ENCODE data around the gene USH2A. TPM values are rescaled to one million over a fixed set of nuclear protein-coding genes. Genes with fewer than 3 reads are reported as not detected.

Gene USH2A
- total RNA-seq, 4 donors from 2014 or later: under 0.01 TPM; not detected in 3

DNA sequence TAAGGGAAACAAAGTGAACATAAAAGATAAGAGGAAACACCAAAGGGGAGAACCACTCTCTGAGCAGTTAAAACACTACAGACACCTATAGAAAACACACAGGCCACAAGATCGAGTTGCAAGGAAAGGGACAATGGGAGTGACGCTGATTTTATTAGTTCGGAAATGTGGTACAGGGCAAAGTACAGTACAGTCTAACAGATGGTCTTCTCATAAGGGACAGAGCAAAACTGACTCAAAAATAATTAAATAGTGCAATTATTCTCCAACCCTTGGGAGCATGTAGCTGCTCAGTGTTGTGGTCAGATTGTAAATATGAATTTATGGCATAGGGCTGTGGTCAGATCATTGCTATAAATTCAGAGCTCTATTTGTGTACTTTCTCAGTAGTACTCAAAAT is 352.0 kb downstream of the USH2A start:
- in situ Hi-C loops (cut with MboI; ENCODE audit: low pct_ligation_motif_present in 1 of 4, low pct_unique_long_range_greater_than_20kb in 1 of 4, low sequenced_read_pairs in 3 of 4): no loop called here
- Histone ChIP-seq H3K4me3 (no peak overlapping the region), H3K36me3 (no peaks in the 10 kb centered on the region), H3K27ac (no peak overlapping the region), H3K4me1 (no peaks in the 10 kb centered on the region), H3K9me3 (no peaks in the 10 kb centered on the region), H3K27me3 (no peaks in the 10 kb centered on the region)
- WGBS, 2 donors (ENCODE audit: low coverage in 1 of 2): 36% methylated on average over 3 of the region's 3 CpGs; no CpG with 5 or more reads in 1 of the 2 donors
- TF ChIP-seq POLR2AphosphoS5 (IDR thresholded peaks at IDR 0.05) (no peak), EP300 (IDR thresholded peaks at IDR 0.05; ENCODE audit: low read depth) (no peak), POLR2A (IDR thresholded peaks at IDR 0.05) (no peak)
- TF ChIP-seq, protein P1, sequence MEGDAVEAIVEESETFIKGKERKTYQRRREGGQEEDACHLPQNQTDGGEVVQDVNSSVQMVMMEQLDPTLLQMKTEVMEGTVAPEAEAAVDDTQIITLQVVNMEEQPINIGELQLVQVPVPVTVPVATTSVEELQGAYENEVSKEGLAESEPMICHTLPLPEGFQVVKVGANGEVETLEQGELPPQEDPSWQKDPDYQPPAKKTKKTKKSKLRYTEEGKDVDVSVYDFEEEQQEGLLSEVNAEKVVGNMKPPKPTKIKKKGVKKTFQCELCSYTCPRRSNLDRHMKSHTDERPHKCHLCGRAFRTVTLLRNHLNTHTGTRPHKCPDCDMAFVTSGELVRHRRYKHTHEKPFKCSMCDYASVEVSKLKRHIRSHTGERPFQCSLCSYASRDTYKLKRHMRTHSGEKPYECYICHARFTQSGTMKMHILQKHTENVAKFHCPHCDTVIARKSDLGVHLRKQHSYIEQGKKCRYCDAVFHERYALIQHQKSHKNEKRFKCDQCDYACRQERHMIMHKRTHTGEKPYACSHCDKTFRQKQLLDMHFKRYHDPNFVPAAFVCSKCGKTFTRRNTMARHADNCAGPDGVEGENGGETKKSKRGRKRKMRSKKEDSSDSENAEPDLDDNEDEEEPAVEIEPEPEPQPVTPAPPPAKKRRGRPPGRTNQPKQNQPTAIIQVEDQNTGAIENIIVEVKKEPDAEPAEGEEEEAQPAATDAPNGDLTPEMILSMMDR (IDR thresholded peaks at IDR 0.05): no peak
- no peak for DNase-seq
- intact Hi-C loops (cut with DNase I; ENCODE audit: low total_unique reads): no loop called here

DNA sequence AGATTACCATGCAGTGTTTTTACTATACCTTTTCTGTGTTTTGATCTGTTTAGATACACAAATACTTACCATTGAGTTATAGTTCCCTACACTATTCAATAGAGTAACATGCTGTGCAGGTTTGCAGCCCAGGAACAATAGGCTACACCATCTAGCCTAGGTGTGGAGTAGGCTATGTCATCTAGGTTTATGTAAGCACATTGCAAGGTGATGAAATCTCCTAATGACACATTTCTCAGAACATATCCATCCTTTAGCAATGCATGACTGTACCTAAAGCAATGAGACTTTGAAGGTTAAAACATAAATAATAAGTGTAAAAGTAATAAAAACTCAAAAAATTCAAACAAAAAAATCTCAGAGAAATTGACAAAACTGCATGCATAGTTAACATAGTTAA is 358.6 kb downstream of the USH2A start:
- no peak overlapping the region for H3K4me3 ChIP-seq
- H3K9me3 ChIP-seq: no peaks in the 10 kb centered on the region
- H3K27me3 ChIP-seq: no peaks in the 10 kb centered on the region
- H3K36me3 ChIP-seq: no peaks in the 10 kb centered on the region
- no peaks in the 10 kb centered on the region for H3K4me1 ChIP-seq
- H3K27ac ChIP-seq: no peak overlapping the region
- intact Hi-C loops (cut with DNase I; ENCODE audit: low total_unique reads) (no loop called here), in situ Hi-C loops (cut with MboI; ENCODE audit: low pct_ligation_motif_present in 1 of 4, low pct_unique_long_range_greater_than_20kb in 1 of 4, low sequenced_read_pairs in 3 of 4) (no loop called here)
- no peak for DNase-seq
- TF ChIP-seq, protein P1 (IDR thresholded peaks at IDR 0.05): no peak
- no peak for TF ChIP-seq POLR2A (IDR thresholded peaks at IDR 0.05)

DNA sequence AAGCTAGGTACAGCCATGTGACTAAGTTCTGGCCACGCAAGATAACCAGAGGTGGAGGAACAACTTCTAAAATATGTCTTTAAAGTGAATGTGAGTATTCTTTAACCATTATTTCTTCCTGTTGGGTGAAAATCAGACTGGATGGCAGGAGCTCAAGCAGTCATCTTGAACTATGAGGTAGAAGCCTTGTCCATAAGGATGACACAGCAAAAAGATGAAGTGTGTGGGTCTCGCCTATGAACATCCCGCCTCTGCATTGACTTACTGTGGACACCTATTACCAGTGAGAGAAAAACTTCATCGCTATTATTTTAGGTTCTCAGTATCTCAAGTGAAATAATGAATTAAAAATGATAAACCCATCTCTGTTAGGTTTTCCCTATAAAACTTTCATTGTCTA is 365.3 kb downstream of the USH2A start:
- H3K36me3 ChIP-seq: no peaks in the 10 kb centered on the region

DNA sequence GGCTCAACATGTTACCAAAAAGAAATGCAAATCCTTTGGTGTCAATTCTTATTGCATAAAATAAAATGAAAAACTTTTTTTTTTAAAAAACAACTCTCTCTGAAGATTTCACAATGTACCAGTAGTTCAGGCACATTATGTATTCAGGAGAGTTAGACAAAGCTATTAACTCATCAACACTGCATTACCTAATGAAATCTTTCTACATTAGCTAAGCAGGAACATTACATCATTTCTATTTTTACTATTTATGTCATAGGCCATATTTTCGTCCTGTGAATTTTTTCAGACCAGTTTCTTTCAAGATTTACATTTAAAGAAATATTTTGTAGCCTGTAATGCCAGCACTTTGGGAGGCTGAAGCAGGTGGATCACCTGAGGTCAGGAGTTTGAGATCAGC is 366.2 kb downstream of the USH2A start:
- no peak overlapping the region for H3K4me3 ChIP-seq
- no peaks in the 10 kb centered on the region for H3K9me3 ChIP-seq
- TF ChIP-seq, protein P1 (IDR thresholded peaks at IDR 0.05): no peak
- TF ChIP-seq POLR2A (IDR thresholded peaks at IDR 0.05) (no peak), POLR2AphosphoS5 (IDR thresholded peaks at IDR 0.05) (no peak), EP300 (IDR thresholded peaks at IDR 0.05; ENCODE audit: low read depth) (no peak)
- DNase-seq: no peak
- no peaks in the 10 kb centered on the region for H3K4me1 ChIP-seq
- no peak overlapping the region for H3K27ac ChIP-seq
- intact Hi-C loops (cut with DNase I; ENCODE audit: low total_unique reads): no loop called here
- in situ Hi-C loops (cut with MboI; ENCODE audit: low pct_ligation_motif_present in 1 of 4, low pct_unique_long_range_greater_than_20kb in 1 of 4, low sequenced_read_pairs in 3 of 4): no loop called here
- no peaks in the 10 kb centered on the region for H3K36me3 ChIP-seq
- WGBS, 2 donors (ENCODE audit: low coverage in 1 of 2): 16 to 30% methylated on average over 1 of the region's 1 CpG
- H3K27me3 ChIP-seq: no peaks in the 10 kb centered on the region

More for the DNA sequence above, 365.3 kb downstream of the USH2A start:
- in situ Hi-C loops (cut with MboI; ENCODE audit: low pct_ligation_motif_present in 1 of 4, low pct_unique_long_range_greater_than_20kb in 1 of 4, low sequenced_read_pairs in 3 of 4) (no loop called here), intact Hi-C loops (cut with DNase I; ENCODE audit: low total_unique reads) (no loop called here)
- Histone ChIP-seq H3K27ac (no peak overlapping the region), H3K4me1 (no peaks in the 10 kb centered on the region), H3K9me3 (no peaks in the 10 kb centered on the region), H3K4me3 (no peak overlapping the region), H3K27me3 (no peaks in the 10 kb centered on the region)
- 92 to 93% methylated on average over 4 of the region's 4 CpGs for WGBS, 2 donors (ENCODE audit: low coverage in 1 of 2)
- DNase-seq: no peak
- TF ChIP-seq POLR2A (IDR thresholded peaks at IDR 0.05) (no peak), POLR2AphosphoS5 (IDR thresholded peaks at IDR 0.05) (no peak), EP300 (IDR thresholded peaks at IDR 0.05; ENCODE audit: low read depth) (no peak)
- TF ChIP-seq, protein P1 (IDR thresholded peaks at IDR 0.05): no peak

Measured in transverse colon (tissue), 4 donors.